BE2C (cell line): ENCODE data around the gene ZNF273. TPM values are rescaled to one million over a fixed set of nuclear protein-coding genes. Genes with fewer than 3 reads are reported as not detected.
A peak's percentile ranks its signal among the peaks of the same experiment; 100 is the strongest.
"Not testable (repeated sequence)": the region's sequence is repeated elsewhere in the genome, so short reads cannot be mapped to it uniquely, and the experiment has no call there.

ENCODE experiments used
- DNase-seq: peaks from one replicate; pipeline ENCODE4 v3.0.0-alpha.2; 2020
- H3K27me3 ChIP-seq: fragments of 250-450 bp; sonication (Bioruptor Pico); 2 replicates; pipeline ENCODE4 v1.5.1; 2020; ENCODE audit warnings: mild to moderate bottlenecking
- H3K36me3 ChIP-seq: fragments of 250-450 bp; sonication (Bioruptor Pico); 2 replicates; pipeline ENCODE4 v1.5.1; 2020; ENCODE audit warnings: mild to moderate bottlenecking
- H3K4me1 ChIP-seq: fragments of 250-450 bp; sonication (Bioruptor Pico); 2 replicates; pipeline ENCODE4 v1.5.1; 2020
- H3K4me3 ChIP-seq: 2 replicates; pipeline ENCODE4 v1.5.1; 2011; ENCODE audit warnings: low read depth, low read length
- H3K9me3 ChIP-seq: fragments of 250-450 bp; sonication (Bioruptor Pico); 2 replicates; pipeline ENCODE4 v1.5.1; 2020
- CTCF ChIP-seq: IDR thresholded peaks from 2 replicates; pipeline ENCODE4 v1.5.1; 2012; ENCODE audit warnings: mild to moderate bottlenecking, low read depth, low read length
- polyA plus RNA-seq: library from polyadenylated mRNA; unstranded; fragments of >200 nt; gene quantifications from one replicate; pipeline ENCODE4 v1.2.1, GENCODE V29; 2012; ENCODE audit warnings: low read depth, missing spikeins; ENCODE audit not compliant: insufficient read length, insufficient read depth

Gene ZNF273
- 1.7 TPM for polyA plus RNA-seq

GRCh38 chr7:64902806-64903721 lies at the start of gene ZNF273:
Gene ZNF273 (plus strand): TSS chr7:64903273. CDS start chr7:64903318, 45 bp downstream.
- TF ChIP-seq CTCF = no peak
- Histone ChIP-seq H3K9me3 (no peaks in the 10 kb centered on the region), H3K4me3 (peak within 1 kb of the TSS; percentile 89), H3K4me1 (no peaks in the 10 kb centered on the region), H3K27me3 (no peaks in the 10 kb centered on the region; the same call in 1 of the 2 replicates), H3K36me3 (no peaks in the 10 kb centered on the region)
- DNase-seq = peak; percentile 94

GRCh38 chr7:64853679-64854078 lies 49.4 kb upstream of the ZNF273 start:
- H3K4me1 ChIP-seq = no peaks in the 10 kb centered on the region
- TF ChIP-seq CTCF = no peak
- no peak for DNase-seq
- H3K4me3 ChIP-seq = no peak overlapping the region
- no peaks in the 10 kb centered on the region for H3K36me3 ChIP-seq
- no peaks in the 10 kb centered on the region for H3K9me3 ChIP-seq
- H3K27me3 ChIP-seq = no peaks in the 10 kb centered on the region

- no peak for TF ChIP-seq CTCF
- Histone ChIP-seq H3K9me3 (no peaks in the 10 kb centered on the region), H3K36me3 (no peaks in the 10 kb centered on the region), H3K4me3 (no peak overlapping the region), H3K4me1 (no peaks in the 10 kb centered on the region), H3K27me3 (no peaks in the 10 kb centered on the region)
- DNase-seq = no peak
These were observed 48.1 kb upstream of the ZNF273 start for GRCh38 chr7:64854969-64855368.

- no peak overlapping the region for H3K4me3 ChIP-seq
- H3K36me3 ChIP-seq = no peaks in the 10 kb centered on the region
- no peaks in the 10 kb centered on the region for H3K27me3 ChIP-seq
- no peak for TF ChIP-seq CTCF
- DNase-seq = no peak
- no peaks in the 10 kb centered on the region for H3K9me3 ChIP-seq
- no peaks in the 10 kb centered on the region for H3K4me1 ChIP-seq
These were observed 40.1 kb upstream of the ZNF273 start for GRCh38 chr7:64863021-64863420.

GRCh38 chr7:64863530-64863929 lies 39.5 kb upstream of the ZNF273 start:
- H3K4me3 ChIP-seq, H3K4me1 ChIP-seq, DNase-seq, H3K27me3 ChIP-seq, H3K9me3 ChIP-seq, H3K36me3 ChIP-seq: not testable (repeated sequence)

- no peaks in the 10 kb centered on the region for H3K27me3 ChIP-seq
- TF ChIP-seq CTCF = no peak
- no peaks in the 10 kb centered on the region for H3K4me1 ChIP-seq
- H3K9me3 ChIP-seq = no peaks in the 10 kb centered on the region
- H3K36me3 ChIP-seq = no peaks in the 10 kb centered on the region
- no peak overlapping the region for H3K4me3 ChIP-seq
- no peak for DNase-seq
These were observed 39.1 kb upstream of the ZNF273 start for GRCh38 chr7:64863969-64864368.
